ENCODE results near the gene STK25.

GRCh38 chr2:241532168-241532567, 23.8 kb upstream of the STK25 start:
- TF ChIP-seq CTCF (IDR thresholded peaks at IDR 0.05 in 4 of 5, conservative IDR thresholded peaks at IDR 0.05 in 1 of 5) (no peak), POLR2A (IDR thresholded peaks at IDR 0.05) (no peak)
